Smooth muscle cell (in vitro differentiated cells): ENCODE measurements around the gene BCKDK. TPM values are rescaled to one million over a fixed set of nuclear protein-coding genes. Genes with fewer than 3 reads are reported as not detected.
A peak's percentile ranks its signal among the peaks of the same experiment; 100 is the strongest.

Experiments used
- DNase-seq: peaks from one replicate; lab custom pipeline; 2025; ENCODE audit not compliant: unreplicated experiment; lab: John Stamatoyannopoulos, UW
- H2AFZ ChIP-seq: fragments of 200-600 bp; sonication (generic); 2 replicates; pipeline ENCODE4 v1.6.0; 2016; ENCODE audit warnings: antibody characterized with exemption, low read depth, mild to moderate bottlenecking
- H3F3A ChIP-seq: fragments of 200-600 bp; sonication (generic); 2 replicates; pipeline ENCODE4 v1.6.0; 2017; ENCODE audit warnings: antibody characterized with exemption, low read depth
- H3K27ac ChIP-seq: fragments of 200-600 bp; sonication (generic); 2 replicates; pipeline ENCODE4 v1.5.1; 2016; ENCODE audit warnings: low read depth, mild to moderate bottlenecking
- H3K27me3 ChIP-seq: fragments of 200-600 bp; sonication (generic); 2 replicates; pipeline ENCODE4 v1.6.1; 2016; ENCODE audit warnings: low read depth, mild to moderate bottlenecking
- H3K36me3 ChIP-seq: fragments of 200-600 bp; sonication (generic); 2 replicates; pipeline ENCODE4 v1.5.1; 2016; ENCODE audit warnings: low read depth
- H3K4me1 ChIP-seq: fragments of 200-600 bp; sonication (generic); 2 replicates; pipeline ENCODE4 v1.5.1; 2016; ENCODE audit warnings: low read depth
- H3K4me2 ChIP-seq: fragments of 200-600 bp; sonication (generic); 2 replicates; pipeline ENCODE4 v1.6.0; 2016; ENCODE audit warnings: mild to moderate bottlenecking
- H3K4me3 ChIP-seq: fragments of 200-600 bp; sonication (generic); 2 replicates; pipeline ENCODE4 v1.5.1; 2016; ENCODE audit warnings: mild to moderate bottlenecking
- H3K79me2 ChIP-seq: fragments of 200-600 bp; sonication (generic); 2 replicates; pipeline ENCODE4 v1.6.0; 2016; ENCODE audit warnings: low read depth, mild to moderate bottlenecking
- H3K9ac ChIP-seq: fragments of 200-600 bp; sonication (generic); 2 replicates; pipeline ENCODE4 v1.6.0; 2016; ENCODE audit warnings: low read depth
- H3K9me3 ChIP-seq: fragments of 200-600 bp; sonication (generic); replicated peaks from 2 replicates; pipeline ENCODE4 v1.5.1; 2016; ENCODE audit warnings: low read depth
- H4K20me1 ChIP-seq: fragments of 200-600 bp; sonication (generic); 2 replicates; pipeline ENCODE4 v1.6.0; 2016; ENCODE audit warnings: low read depth
- WGBS: methylation state at CpG from one replicate; pipeline ENCODE4 v1.1.7; 2016; ENCODE audit warnings: low lambda C conversion rate; 5-methylcytosine and 5-hydroxymethylcytosine counted together
- polyA plus RNA-seq: library from polyadenylated mRNA; unstranded; fragments of >200 nt; fragmentation: Nextera tagmentation; extraction: Ambion mirVana; gene quantifications from 2 replicates; pipeline ENCODE4 v1.2.1, GENCODE V29; 2016
- total RNA-seq: library from RNA; depleted of rRNA; stranded (reverse); fragments of >200 nt; gene quantifications from 2 replicates; pipeline ENCODE4 v1.2.3, GENCODE V29; 2014
- TF ChIP-seq, protein P1 (sequence below): fragments of 200-600 bp; sonication (generic); IDR thresholded peaks from 2 replicates; pipeline ENCODE4 v1.5.1; 2017; ENCODE audit warnings: borderline replicate concordance, mild to moderate bottlenecking, antibody characterized with exemption; ENCODE audit not compliant: insufficient read depth, poor library complexity, severe bottlenecking

The BCKDK gene
- total and polyA plus RNA-seq, 2 experiments from 2014 or later, result 40.5 to 82.6 TPM

DNA sequence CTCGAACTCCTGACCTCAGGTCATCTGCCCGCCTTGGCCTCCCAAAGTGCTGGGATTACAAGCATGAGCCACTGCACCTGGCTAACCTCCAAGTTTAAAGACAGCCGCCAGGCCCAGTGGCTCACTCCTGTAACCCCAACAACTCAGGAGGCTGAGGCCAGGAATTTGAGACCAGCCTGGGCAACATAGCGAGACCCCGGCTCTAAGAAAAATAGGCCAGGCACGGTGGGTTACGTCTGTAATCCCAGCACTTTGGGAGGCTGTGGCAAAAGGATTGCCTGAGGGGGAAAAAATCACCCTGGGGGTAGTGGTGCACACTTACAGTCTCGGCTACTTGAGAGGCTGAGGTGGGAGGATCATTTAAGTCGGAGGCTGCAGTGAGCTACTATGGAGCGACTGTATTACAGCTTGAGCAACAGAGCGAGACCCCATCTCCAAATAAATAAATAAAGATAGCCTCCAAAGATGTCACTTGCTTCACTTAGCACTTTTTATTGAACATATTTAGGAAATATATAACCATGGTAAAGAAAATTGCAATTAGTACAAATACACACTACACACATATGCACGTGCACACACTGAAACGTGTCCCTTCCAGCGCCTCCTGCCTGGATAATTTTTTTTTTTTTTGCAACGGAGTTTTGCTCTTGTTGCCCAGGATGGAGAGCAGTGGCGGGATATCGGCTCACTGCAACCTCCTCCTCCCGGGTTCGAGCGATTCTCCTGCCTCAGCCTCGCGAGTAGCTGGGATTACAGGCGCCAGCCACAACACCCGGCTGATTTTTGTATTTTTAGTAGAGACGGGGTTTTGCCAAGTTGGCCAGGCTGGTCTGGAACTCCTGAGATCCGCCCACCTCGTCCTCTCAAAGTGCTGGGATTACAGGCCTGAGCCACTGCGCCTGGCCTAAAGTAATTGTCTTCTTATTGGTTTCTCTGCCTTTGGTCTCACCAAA, 1.4 kb upstream of the BCKDK start:
- no peaks in the 10 kb centered on the region for H3K36me3 ChIP-seq
- H3K27ac ChIP-seq, result no peak overlapping the region
- no peaks in the 10 kb centered on the region for H3K9me3 ChIP-seq
- H3F3A ChIP-seq, result no peaks in the 10 kb centered on the region
- H2AFZ ChIP-seq, result peak overlapping the region; percentile 75
- H3K27me3 ChIP-seq, result no peaks in the 10 kb centered on the region
- peaks cover 4% of the 10 kb centered on the region for H3K4me1 ChIP-seq
- H3K9ac ChIP-seq, result no peak overlapping the region
- H3K79me2 ChIP-seq, result peaks cover 15% of the 10 kb centered on the region
- WGBS, result 92% methylated on average over 28 of the region's 28 CpGs
- H3K4me3 ChIP-seq, result no peak overlapping the region
- H3K4me2 ChIP-seq, result peak overlapping the region; percentile 97
- TF ChIP-seq, protein P1, sequence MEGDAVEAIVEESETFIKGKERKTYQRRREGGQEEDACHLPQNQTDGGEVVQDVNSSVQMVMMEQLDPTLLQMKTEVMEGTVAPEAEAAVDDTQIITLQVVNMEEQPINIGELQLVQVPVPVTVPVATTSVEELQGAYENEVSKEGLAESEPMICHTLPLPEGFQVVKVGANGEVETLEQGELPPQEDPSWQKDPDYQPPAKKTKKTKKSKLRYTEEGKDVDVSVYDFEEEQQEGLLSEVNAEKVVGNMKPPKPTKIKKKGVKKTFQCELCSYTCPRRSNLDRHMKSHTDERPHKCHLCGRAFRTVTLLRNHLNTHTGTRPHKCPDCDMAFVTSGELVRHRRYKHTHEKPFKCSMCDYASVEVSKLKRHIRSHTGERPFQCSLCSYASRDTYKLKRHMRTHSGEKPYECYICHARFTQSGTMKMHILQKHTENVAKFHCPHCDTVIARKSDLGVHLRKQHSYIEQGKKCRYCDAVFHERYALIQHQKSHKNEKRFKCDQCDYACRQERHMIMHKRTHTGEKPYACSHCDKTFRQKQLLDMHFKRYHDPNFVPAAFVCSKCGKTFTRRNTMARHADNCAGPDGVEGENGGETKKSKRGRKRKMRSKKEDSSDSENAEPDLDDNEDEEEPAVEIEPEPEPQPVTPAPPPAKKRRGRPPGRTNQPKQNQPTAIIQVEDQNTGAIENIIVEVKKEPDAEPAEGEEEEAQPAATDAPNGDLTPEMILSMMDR, result no peak
- no peaks in the 10 kb centered on the region for H4K20me1 ChIP-seq
- no peak for DNase-seq

DNA sequence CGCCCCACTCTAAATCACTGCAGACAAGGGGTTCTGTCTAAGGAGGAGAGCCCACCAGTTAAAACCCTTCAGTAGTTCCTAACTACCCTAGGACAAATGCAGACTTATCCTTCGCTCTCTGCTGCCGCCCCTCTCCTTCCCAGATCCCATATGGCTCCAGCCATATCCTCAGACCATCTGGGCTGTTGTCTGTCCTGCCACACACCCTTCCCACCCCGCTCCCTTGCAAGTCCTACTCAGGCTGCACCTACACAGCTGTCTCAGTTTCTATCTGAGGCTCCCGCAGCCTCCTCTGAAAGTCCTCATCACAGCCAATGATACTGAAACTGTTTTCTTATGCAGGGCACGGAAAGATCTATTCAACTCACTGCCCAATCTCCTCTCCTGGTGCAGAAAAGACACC, 720 bp upstream of the BCKDK start:
- no peaks in the 10 kb centered on the region for H3F3A ChIP-seq
- H3K9me3 ChIP-seq, result no peaks in the 10 kb centered on the region
- H3K4me1 ChIP-seq, result peaks cover 4% of the 10 kb centered on the region
- peak overlapping the region; percentile 75 for H2AFZ ChIP-seq
- H3K79me2 ChIP-seq, result peaks cover 15% of the 10 kb centered on the region
- DNase-seq, result no peak
- H3K4me2 ChIP-seq, result peak overlapping the region; percentile 97
- no peak overlapping the region for H3K27ac ChIP-seq
- H4K20me1 ChIP-seq, result no peaks in the 10 kb centered on the region
- no peak overlapping the region for H3K9ac ChIP-seq
- no peaks in the 10 kb centered on the region for H3K36me3 ChIP-seq
- WGBS, result 89% methylated on average over 6 of the region's 6 CpGs
- TF ChIP-seq, protein P1, result no peak
- H3K27me3 ChIP-seq, result no peaks in the 10 kb centered on the region
- no peak overlapping the region for H3K4me3 ChIP-seq

DNA sequence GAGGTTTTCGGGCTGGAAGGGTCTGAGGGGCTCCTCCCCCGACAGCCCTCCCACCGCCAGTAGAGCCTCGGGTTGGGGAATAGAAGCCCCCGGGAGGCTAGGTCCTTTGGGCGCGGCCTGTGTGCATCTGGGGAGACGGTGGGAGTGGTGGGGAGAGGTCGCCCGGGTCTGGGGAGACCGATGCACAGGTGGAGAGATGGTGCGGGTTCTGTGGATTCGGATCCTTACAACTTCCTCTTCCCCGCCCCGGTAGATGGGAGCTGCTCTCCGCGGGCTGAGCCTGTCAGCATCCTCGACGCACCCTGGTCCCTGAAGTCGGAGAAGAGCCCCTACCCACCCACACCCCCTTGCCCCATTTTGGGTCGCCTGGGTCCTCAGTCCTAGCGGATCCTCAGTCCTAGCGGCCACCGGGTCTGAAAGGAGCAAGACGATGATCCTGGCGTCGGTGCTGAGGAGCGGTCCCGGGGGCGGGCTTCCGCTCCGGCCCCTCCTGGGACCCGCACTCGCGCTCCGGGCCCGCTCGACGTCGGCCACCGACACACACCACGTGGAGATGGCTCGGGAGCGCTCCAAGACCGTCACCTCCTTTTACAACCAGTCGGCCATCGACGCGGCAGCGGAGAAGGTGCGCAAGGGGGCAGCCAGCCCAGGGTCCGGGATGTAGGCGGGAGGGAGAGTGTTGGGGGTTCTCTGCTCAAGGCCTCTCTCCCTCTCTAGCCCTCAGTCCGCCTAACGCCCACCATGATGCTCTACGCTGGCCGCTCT, 790 bp downstream of the BCKDK start:
- H3K36me3 ChIP-seq, result no peaks in the 10 kb centered on the region
- TF ChIP-seq, protein P1, result no peak
- H3F3A ChIP-seq, result peaks cover under 1% of the 10 kb centered on the region
- H3K27ac ChIP-seq, result no peak overlapping the region
- no peaks in the 10 kb centered on the region for H4K20me1 ChIP-seq
- H3K9ac ChIP-seq, result peak overlapping the region; percentile 79
- H3K27me3 ChIP-seq, result no peaks in the 10 kb centered on the region
- peaks cover 4% of the 10 kb centered on the region for H3K4me1 ChIP-seq
- H3K9me3 ChIP-seq, result no peaks in the 10 kb centered on the region
- WGBS, result 61% methylated on average over 48 of the region's 57 CpGs
- H3K4me2 ChIP-seq, result peak overlapping the region; percentile 97
- H3K4me3 ChIP-seq, result peak overlapping the region; percentile 91
- no peak for DNase-seq
- peaks cover 15% of the 10 kb centered on the region for H3K79me2 ChIP-seq
- H2AFZ ChIP-seq, result peak overlapping the region; percentile 75
